HG02852 (cell line): Measurements from ENCODE around the gene GFOD1.

Experiments used
- ATAC-seq: cut with Tn5 transposase; IDR thresholded peaks from one replicate; pipeline ENCODE4 v1.9.1; 2021; ENCODE audit warnings: mild to moderate bottlenecking, moderate library complexity; ENCODE audit not compliant: unreplicated experiment

The GFOD1 gene

DNA sequence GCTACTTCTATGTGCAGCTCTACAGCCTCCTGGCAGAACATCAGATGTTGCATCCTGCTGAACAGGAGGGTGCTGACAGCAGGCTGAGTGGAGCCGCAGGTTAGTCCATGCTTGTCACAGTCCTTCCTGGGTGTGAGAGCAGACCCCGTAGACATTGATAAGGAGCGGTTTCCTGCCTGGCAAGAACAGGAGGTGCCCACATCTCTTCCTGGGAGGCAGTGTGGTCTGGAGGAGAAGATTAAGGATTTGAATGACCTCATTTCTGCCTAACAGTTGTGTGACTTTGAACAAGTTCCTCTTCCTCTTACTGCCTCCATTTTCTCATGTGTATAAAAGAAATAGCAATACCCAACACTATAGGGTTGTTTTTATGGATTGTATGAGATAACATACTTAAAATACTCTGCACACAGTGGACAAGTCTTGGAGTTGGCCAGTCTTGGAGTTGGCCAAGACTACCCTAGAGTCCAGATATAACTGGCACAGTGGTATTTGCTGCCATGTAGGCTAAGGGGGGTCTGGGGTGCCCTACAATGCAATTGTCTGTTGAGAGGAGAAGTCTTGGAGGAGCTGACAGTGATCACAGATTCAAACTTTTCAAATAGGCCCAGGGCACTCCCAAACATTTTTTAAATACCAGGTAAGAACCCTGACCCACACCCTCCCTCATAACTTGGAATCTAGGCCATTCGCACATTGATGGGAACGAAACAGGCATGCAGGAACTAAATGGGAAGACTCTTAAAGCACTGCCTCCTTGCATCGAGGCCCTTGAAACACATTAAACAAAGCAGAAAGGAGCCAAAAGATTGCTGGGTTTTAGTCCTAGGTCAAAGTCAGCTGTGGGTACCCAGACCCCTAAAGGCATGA, 126.5 kb downstream of the GFOD1 start:
- ATAC-seq, result no peak

DNA sequence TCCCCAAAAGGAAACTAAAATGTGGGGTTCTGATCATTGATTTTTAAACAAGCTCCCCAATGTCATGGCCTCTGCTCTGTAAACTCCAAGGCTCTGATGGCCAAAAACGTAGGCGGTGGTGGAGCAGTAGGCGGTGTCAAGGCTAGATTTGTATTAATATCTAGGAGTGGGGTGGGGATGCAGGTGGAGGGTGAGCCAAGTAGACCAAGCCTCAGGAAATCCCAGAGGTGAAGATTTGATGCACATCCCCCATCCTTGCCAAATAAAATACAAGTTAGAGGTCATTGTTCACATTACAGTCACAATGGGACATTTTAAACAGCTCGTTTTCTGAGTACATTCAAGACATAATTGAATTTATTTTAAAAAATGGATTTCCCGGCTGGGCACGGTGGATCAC, 128.1 kb downstream of the GFOD1 start:
- ATAC-seq, result no peak

DNA sequence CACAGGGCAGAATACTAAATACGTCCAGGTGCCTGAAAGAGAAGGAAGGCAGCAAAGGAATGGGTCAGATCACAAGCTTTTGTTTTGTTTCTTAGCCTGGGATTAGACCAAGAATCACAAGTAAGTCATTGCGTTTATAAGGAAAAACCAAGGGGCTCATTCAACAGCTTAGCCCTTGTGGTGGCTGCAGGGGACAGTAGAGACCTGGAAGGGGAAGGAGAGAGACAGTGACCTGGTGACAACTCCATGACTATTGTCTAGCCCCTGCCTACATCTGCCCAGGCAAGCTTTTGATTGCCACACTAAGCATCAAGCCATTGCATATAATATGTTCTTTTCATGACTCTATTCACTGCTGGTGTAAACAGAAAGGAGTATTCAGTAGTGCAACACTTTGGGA, 128.9 kb downstream of the GFOD1 start:
- ATAC-seq, result no peak

DNA sequence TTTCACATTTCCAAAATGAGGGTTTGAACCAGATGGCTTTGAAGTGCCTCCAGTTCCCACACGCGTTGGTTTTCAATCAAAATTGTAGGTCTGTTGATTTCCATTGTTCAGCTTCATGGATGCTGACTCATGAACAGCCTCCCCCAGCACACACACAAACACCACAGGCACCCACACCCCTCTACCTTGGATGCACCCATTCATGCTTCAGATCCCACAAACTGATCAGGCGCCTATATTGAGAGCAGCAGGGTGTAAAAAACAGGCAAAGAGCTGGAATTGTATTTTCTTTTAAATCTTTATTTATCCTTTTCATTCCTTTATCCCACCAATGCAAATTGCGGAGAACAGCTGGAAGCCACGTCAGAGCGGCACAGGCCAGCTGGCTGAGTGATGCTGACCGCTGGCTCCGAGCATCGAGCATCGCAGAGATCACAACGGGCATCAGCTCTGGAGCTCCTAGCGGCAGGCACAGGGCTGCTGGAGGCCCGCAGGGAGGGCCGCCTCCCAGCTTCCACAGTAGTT, 129.8 kb downstream of the GFOD1 start:
- ATAC-seq, result no peak

DNA sequence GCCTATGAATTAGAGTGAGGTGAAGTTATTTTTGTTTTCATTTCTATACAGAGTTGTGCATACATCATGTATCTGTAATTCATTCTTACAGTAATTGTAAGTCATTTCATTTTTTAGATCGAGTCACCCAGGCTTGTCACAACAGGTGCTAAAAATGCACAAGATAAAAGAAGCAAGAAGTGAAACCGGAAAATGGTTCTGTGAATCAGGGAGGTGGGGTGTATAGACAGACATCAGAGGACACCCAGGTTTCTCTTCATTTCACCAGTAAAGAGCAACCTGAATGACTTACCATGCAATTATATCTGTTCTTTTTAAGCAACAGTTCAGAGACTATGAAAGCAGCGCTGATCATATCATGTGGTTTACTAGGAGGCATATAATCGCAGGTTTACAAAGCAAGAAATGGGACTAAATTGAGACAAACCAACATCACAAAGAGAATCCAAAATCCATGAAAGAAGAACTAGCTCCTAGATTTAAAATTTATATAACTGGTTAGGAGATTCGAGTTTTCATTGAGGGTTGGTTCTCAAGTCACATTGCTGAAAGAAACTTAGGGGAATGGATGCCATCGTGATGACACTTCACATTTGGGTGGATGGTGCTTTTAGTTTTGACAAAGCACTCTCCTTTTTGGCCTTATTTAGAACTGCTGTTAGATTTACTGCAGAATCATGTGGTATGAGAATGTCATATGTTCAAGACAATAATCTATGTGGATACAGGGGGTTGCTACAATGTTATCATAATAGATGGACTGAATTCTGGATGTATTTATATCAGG, 131.2 kb downstream of the GFOD1 start:
- ATAC-seq, result peak; percentile 90

DNA sequence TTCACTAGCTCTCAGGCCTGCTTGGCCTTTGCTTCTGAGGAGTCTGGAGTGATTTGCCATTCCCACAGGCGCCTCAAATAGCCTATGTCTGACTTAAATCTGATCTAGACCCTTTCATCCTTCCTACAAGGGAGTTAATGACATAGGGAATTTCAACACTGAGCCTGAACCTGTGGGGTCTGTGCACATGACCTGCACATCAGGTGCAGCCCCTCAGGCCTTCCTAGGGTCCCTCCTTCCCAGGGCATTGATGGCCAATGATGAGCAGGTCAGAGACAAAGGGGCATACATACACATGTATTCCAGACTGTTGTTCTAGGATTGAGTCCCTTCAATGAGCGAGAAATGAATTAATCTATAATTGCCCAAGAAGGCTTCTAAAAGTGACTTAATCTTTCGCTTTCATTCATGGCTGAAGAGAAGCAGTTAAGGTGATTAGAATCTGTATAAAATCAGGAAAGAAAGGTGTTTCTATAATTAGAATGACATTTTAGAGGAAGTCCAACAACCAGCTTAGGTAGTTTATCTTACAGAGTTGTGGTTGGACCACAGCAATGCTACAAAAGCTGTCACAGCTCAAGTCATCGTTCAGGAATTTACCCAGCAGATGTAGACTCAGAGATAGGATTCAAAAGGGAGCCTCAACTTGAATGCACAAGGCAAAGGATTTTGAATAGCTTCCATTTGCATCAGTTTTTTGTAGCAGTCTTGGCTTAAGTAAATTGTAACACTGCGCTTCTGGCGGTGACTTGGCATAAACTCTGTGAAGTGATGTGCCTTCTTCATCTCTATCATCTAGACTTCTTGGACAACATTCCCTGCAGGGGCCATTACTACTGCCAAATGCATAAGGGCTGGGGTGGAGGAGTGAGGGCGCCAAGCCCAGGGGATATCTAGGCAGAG, 132.1 kb downstream of the GFOD1 start:
- peak; percentile 49 for ATAC-seq

DNA sequence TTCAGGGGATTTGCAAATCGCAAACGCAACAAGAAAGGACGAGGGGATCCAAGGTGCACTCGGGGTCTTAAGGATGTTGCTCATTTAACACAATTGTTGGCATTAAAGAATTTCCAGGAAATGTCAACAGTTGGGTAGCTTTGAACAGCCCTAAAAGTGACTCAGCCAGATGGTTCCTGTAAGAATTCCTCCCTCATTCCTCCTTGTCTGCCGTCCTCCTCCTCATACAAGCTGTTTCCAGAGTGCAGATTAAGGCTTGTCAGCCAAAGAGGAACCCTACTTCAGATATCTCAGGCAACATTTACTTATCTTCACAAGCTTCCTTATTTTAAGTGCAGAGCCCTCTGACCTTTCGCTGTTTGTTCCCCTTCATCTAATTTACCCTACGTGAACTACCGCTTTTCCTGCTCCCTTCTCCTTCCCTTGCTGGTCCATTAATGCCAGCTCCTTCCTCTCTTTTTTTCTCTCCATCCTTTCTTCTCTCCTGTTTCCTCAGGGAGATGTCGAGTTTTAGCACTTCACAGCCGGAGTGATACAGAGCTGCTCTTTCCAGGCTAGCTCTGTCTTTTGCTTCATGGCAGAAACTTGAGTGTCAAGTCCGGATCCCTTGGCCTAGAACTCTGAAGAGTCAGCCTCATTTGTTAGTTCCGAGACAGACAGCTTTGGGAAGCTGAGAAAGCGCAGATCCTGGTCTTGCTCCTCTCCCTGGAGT, 132.9 kb downstream of the GFOD1 start:
- no peak for ATAC-seq

DNA sequence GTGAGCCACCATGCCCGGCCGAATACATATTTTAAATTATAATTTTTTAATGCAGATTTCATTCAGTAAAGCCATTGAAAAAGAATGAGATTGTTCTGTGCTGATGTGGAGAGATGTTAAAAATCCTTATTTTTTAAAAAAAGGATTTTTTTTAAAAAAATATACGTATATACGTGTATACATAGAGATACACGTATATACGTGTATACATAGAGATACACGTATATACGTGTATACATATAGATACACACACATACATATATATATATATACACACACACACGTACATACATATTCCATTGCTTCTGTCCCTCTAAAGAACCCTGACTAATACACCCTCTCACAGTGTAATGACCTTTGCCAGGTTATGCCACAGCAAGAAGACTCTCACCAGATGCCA, 135.2 kb downstream of the GFOD1 start:
- ATAC-seq, result no peak

DNA sequence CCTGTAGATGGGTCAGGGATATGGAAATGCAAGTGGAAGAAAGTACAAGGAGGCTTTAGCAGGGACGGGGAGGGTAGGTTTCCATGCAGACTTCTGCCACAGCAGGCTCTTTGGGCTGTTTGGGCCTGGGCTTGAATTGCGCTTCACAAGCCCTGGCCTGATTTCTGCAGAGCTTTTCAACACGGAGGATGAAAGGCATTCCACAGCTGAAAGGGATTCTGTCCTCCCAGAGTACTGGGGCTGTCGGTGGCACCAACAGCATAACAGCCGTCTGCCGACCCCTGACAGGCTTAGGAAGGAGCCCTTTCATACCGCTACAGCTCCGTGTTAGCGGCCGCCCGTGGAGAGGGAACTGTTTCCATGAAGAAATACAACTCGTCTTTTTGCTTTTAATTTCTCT, 136.1 kb downstream of the GFOD1 start:
- no peak for ATAC-seq

DNA sequence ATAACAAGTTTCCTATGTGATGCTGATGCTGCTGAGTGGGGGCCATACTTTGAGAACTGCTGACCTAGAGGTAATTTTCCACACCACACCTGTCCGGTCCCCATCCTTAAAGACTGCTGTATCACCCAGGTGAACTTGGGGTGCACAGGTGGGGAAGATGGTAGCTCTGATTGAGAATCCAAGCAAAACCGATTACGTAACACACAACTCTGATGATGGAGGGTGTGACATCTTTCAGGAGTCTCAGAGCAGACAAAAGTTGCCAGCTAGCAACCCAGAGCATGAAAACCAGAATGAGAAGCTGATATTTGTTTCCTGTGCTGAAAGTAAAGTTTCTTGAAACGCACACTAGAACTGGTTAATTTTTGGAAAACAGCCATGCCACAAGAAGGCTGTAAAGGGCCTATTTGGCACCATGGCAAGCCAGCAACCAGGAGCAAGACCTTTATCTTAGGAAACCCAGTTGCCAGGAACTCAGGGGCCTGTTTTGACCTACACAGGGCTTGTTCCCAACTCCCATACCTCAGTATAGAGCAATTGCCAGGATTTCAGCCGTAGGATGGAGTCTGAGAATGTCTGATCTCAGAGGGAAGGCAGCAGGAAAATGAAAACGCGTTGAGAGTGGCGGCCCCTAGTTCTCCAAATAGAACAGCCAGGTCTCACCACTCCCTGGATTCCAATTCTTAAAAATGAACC, 137.4 kb downstream of the GFOD1 start:
- no peak for ATAC-seq

DNA sequence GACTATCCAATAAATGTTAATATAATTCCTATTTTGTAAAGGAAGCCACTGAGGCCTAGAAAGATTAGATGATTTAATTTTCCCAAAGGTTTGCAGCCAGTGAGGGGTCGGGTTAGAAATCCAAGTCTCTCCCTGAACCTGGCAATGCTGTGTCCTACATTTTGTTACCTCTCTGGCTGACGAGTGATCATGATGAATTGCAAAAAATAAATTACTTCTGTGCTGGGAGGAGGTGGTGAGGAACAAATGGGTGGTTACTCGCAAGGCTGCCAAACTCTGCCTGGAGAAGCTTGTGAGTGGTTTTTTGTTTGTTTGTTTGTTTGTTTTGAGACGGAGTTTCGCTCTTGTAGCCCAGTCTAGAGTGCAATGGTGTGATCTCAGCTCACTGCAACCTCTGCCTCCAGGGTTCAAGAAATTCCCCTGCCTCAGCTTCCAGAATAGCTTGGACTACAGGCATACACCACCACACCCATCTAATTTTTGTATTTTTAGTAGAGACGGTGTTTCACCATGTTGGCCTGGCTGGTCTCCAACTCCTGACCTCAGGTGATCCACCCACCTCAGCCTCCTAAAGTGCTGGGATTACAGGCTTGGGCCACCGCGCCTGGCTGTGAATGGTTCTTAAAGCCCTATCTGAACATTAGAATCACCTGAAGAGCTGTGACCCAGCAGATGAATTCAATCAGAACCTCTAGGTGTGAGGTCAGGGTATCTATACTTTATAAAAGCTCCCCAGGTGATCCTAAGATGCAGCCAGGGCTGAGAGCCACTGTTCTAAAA, 138.9 kb downstream of the GFOD1 start:
- ATAC-seq, result no peak

DNA sequence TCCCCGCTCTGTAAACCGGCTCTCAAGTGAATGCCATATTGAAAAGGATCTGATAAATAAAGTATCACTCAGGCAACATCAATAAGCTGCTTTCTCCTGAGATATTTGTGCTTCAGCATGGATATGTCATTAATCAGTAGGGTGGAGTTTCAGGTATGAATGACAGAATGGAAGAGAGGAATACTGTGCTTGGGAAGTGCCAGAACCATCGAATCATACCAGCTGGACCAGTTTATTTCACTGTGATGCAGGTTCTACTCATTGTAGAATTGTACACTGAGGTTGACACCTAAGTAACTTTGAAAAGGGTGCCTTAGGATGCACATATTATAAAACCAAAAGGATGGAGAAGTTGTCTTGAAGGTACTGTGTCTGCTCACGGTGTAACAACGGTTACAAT, 141.2 kb downstream of the GFOD1 start:
- ATAC-seq, result no peak

DNA sequence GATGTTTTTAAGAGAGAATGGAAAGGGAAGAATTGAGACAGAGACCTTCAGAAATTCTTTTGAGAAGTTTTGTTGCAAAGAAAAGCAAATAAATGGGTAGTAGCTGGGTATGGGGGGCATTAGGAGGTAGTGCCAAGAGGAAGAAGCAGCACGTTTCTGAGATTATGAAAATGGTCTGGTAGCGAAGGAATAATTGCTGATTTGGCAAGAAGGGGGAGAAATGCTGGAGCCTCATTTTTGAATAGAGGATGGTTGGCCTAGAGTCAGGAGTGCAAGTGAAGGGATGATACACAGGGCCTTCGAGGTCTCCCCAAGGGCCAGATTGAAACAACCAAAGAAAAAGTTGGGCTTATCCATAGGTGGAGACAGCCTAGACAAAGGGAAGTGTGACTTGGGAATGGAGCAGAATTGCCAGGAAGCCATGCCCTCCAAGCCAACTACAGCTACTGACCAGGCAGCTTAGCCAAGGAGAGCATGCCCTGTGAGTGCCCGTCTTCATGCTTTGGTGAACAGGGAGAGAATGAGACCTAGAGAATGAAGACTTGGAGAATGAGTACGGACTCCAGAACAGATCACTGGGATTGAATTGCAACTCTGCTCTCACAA, 144.9 kb downstream of the GFOD1 start:
- ATAC-seq, result no peak

DNA sequence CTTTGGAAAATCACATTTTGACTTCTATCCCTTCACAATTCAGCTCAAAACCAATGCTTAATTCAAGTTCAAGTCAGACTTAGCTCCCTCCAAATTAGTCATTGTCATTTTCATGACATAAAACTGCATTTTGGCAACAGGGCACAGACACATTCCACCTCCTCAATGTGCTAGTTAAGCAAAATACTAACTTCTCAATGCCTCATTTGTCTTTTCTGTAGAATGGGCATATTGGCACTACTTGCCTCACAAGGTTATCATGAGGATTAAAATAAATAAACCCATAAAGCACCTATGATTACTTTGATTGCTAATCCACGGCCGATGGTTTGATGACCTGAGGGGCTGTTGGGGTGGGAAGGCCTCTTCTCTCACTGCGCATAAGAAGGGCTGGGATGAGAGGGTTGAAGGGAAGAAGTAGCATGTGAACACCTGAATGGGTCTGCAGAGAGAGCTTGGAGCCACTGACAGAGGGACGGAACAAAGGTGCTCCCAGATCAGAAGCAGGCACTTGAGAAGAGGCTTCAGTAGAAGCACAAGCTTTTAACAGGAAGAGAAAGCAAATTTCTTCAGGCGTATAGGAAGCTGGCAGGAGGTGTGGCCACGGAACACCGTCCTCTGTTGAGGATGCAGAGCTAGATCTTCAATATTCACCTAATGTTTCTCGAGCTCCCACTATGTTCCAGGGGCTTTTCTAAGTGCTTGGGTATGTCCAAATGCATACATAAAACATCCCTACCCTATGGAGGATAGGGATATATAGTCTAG, 147.4 kb downstream of the GFOD1 start:
- no peak for ATAC-seq

DNA sequence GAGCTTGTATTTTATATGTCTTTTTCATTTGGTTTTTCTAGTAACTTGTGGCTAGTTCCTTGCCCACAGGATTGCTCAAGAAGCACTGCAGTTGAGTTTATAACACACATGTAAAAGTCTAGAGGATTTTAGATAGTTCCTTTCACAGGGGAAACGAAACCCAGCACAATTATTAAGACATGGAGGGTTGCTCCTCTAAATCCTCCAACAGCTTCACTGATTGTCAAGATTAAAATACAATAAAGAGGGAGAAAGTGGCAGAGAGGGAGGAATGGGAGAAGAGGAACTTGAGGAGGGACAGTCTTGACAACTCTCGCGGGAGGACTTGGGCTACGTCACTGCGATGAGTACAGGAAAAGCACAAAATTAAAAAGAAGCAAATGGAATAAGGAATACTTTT, 149.4 kb downstream of the GFOD1 start:
- no peak for ATAC-seq

DNA sequence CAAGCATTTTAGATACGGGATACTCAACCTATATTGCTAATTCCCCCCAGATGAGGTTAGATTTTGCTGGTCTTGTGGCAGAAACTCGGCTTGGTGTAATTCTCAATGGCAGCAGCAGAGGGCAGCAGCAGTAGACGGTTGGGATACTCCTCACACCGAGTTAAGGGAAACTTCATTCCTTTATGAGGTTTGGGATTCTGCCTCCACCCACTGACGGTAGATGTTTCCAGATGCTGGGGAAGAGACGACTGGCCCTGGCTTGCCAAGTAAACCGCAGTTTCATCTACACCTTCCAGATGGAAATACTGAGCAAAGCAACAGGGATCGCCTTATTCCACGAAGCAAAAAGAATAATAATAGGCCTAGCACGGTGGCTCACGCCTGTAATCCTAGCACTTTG, 150.8 kb downstream of the GFOD1 start:
- no peak for ATAC-seq

DNA sequence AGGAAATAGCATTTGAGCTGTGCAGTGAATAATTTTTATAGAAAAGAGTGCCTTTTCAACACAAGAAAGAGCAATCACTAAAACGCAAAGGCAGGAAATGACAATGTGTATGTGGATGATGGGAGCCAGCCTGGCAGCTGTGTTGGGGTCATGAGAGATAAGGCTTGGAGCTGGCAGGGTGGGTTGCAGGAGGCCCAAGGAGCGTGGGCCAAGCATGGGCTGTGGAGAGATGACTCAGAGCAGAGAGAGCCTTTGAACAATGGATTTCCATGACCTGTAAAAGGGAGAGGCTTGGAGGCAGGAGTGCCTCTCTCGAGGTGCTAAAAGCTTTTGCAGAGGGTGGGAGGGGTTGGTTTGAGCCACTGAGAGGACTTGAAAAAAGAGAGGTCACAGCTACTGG, 152.4 kb downstream of the GFOD1 start:
- ATAC-seq, result no peak

DNA sequence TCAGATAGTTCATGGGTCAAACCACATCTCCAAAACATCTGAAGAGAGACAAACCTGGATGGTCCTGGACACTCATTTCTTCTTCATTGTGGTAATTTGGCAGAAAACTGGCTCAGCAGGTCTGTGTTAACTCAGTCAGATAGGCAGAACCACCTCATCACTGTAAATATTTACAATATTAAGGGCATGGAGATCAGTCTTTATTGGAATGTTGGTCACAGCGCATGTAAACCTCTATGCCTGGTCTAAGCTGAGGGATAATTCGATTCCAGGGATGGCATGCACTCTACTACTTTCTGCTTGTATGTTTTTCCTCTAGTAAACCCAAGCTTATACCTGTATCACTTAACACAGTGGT, 155.1 kb downstream of the GFOD1 start:
- no peak for ATAC-seq
